Endothelial cell of umbilical vein (primary cell): Measurements from ENCODE around the gene SPRR2A. TPM values are rescaled to one million over a fixed set of nuclear protein-coding genes. Genes with fewer than 3 reads are reported as not detected.
"Not testable (repeated sequence)": the region's sequence is repeated elsewhere in the genome, so short reads cannot be mapped to it uniquely, and the experiment has no call there.

Experiments used
- BruUV-seq: library from RNA; stranded (reverse); fragments of 400-500 nt; replicated peaks from 2 replicates; lab custom pipeline; 2021; lab: Mats Ljungman, UMichigan
- CTCF ChIA-PET: fragments of 300-600, 350-600 bp; sonication (Branson Sonifier 250); formaldehyde crosslinking; loops from one replicate; lab custom pipeline; 2021; ENCODE audit warnings: antibody characterized with exemption, inconsistent platforms; lab: Charles Lee
- POLR2A ChIA-PET: fragments of 300-600, 350-600 bp; sonication (Branson Sonifier 250); formaldehyde crosslinking; loops from one replicate; lab custom pipeline; 2021; ENCODE audit warnings: antibody characterized with exemption, inconsistent platforms; lab: Charles Lee
- DNase-seq: peaks from one replicate; pipeline ENCODE4 v3.0.0-alpha.2; 2011; ENCODE audit warnings: low read depth, low spot score
- FAIRE-seq: peaks from 2 replicates; lab custom pipeline; 2011; peaks lifted over from hg19 to GRCh38; lab: Jason Lieb, UNC
- H2AFZ ChIP-seq: 2 replicates; pipeline ENCODE4 v1.6.0; 2012; ENCODE audit warnings: low read depth, low read length, control low read depth, inconsistent platforms
- H3K27ac ChIP-seq: 2 replicates; pipeline ENCODE4 v1.5.1; 2011; ENCODE audit warnings: low read depth, mild to moderate bottlenecking, control low read depth, low read length, moderate library complexity; ENCODE audit not compliant: insufficient read depth
- H3K27me3 ChIP-seq, 2 experiments: 2 replicates each; pipeline versions ENCODE4 v1.6.0 to v1.6.1; 2011; ENCODE audit warnings: low read length in 2 of 2, mixed read lengths in 1 of 2; ENCODE audit not compliant: control insufficient read depth in 2 of 2, insufficient read depth in 2 of 2
- H3K36me3 ChIP-seq, 2 experiments: 2 replicates in 1 of 2; 3 replicates in 1 of 2; pipeline ENCODE4 v1.5.1; 2011; ENCODE audit warnings: low read length in 2 of 2, mild to moderate bottlenecking in 1 of 2, moderate library complexity in 1 of 2; ENCODE audit not compliant: control insufficient read depth in 2 of 2, insufficient read depth in 2 of 2; ENCODE audit errors: extremely low read depth in 1 of 2
- H3K4me1 ChIP-seq: 3 replicates; pipeline ENCODE4 v1.5.1; 2011; ENCODE audit warnings: mild to moderate bottlenecking, low read length; ENCODE audit not compliant: control insufficient read depth, insufficient read depth; ENCODE audit errors: extremely low read depth
- H3K4me2 ChIP-seq: 2 replicates; pipeline ENCODE4 v1.6.1; 2011; ENCODE audit warnings: low read length, control low read depth, mixed read lengths; ENCODE audit not compliant: insufficient read depth
- H3K4me3 ChIP-seq, 3 experiments: fragments of 200-600 bp in 1 of 3; sonication (generic), shearing (Covaris generic) in 1 of 3; replicated peaks in 1 of 3; 2 replicates each; pipeline ENCODE4 v1.5.1; 2011 to 2016; ENCODE audit warnings: control low read depth in 3 of 3, low read length in 3 of 3, mild to moderate bottlenecking in 2 of 3, inconsistent platforms in 1 of 3, low read depth in 1 of 3, moderate library complexity in 1 of 3; ENCODE audit not compliant: insufficient read depth in 1 of 3
- H3K79me2 ChIP-seq: 2 replicates; pipeline ENCODE4 v1.6.0; 2012; ENCODE audit warnings: low read length, inconsistent platforms; ENCODE audit not compliant: control insufficient read depth, insufficient read depth
- H3K9ac ChIP-seq: replicated peaks from 2 replicates; pipeline ENCODE3; 2011; ENCODE audit warnings: low read length, control low read depth; ENCODE audit not compliant: insufficient read depth; ENCODE audit errors: extremely low read depth
- H3K9me1 ChIP-seq: replicated peaks from 3 replicates; pipeline ENCODE4 v1.6.0; 2011; ENCODE audit warnings: mild to moderate bottlenecking, low read length; ENCODE audit not compliant: control insufficient read depth, insufficient read depth; ENCODE audit errors: extremely low read depth
- H3K9me3 ChIP-seq: replicated peaks from 2 replicates; pipeline ENCODE4 v1.5.1; 2012; ENCODE audit warnings: low read length, inconsistent platforms; ENCODE audit not compliant: control insufficient read depth, insufficient read depth
- H4K20me1 ChIP-seq: replicated peaks from 2 replicates; pipeline ENCODE3; 2011; ENCODE audit warnings: mild to moderate bottlenecking, low read length; ENCODE audit not compliant: control insufficient read depth, insufficient read depth; ENCODE audit errors: extremely low read depth
- POLR2A ChIP-seq: IDR thresholded peaks from 2 replicates; pipeline ENCODE4 v1.6.1; 2012; ENCODE audit warnings: low read depth, mild to moderate bottlenecking, control low read depth, low read length
- POLR2AphosphoS5 ChIP-seq: IDR thresholded peaks from 2 replicates; pipeline ENCODE4 v1.6.1; 2012; ENCODE audit warnings: low read depth, mild to moderate bottlenecking, control low read depth, low read length, moderate library complexity; ENCODE audit not compliant: insufficient read depth
- dilution Hi-C: fragments of 300-500 bp; cut with MboI; formaldehyde crosslinking; loops from one replicate; pipeline ENCODE4 v1.15.0; 2019; ENCODE audit warnings: low sequenced_read_pairs; ENCODE audit not compliant: extremely low pct_ligation_motif_present
- intact Hi-C: fragments of 100-400 bp; cut with micrococcal nuclease; formaldehyde crosslinking; loops from one replicate; pipeline ENCODE4 v1.10.0; 2022
- polyA plus RNA-seq, 4 experiments: library from polyadenylated mRNA; depleted of rRNA in 3 of 4; stranded (reverse) in 3 of 4; unstranded in 1 of 4; fragments of >200 nt; gene quantifications; 2 replicates each; pipeline versions ENCODE4 v1.2.1 to v1.2.3, GENCODE V29; 2011 to 2012; ENCODE audit warnings: missing spikeins in 1 of 4
- total RNA-seq: library from RNA; stranded (reverse); gene quantifications from 2 replicates; pipeline ENCODE4 v1.2.3, GENCODE V29; 2021

Gene SPRR2A
- total and polyA plus RNA-seq, 2 donors (not counting 3 experiments of a cell fraction or from before 2014, with no cell fraction given), result not detected

DNA sequence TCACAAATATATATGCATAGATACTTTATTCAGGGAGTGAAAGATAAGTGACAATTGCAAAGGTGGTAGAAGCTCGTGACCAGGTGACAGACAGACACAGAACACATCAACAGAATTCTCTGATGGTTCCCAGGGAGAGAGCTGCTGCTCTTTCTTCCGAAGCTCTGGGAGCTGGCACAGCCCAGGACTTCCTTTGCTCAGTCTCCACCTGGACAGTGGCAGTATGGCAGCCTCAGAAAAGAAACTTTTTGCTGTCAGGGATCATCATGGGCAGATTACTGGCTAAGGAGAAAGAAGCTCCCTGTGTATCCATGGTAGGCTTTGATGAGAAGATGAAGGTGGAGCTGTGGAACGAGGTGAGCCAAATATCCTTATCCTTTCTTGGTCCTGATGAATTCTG is 1.2 kb downstream of the SPRR2A start:
- not testable (repeated sequence) for H4K20me1 ChIP-seq, H3K27me3 ChIP-seq, FAIRE-seq

DNA sequence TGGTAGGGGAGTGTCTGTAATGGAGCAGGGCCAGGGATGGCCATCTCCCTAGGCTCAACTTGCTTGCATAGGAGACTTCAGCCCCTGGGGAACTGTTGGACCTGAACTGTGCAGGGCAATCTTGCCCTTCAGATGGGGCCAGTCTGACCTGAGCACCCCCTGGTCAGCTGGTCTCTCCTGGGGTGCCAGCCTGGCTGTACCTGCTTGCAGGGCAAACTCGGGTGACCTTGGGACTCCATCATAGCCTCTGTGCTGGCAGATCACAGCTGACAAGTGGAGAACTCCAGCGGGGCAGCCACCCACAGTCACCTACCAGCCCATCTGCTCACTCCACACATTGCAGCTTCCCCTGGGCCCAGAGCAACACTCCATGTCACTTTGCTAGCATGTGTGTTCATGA is 8.1 kb downstream of the SPRR2A start:
- dilution Hi-C loops (no loop called here), intact Hi-C loops (no loop called here)
- no peaks in the 10 kb centered on the region for H3K27me3 ChIP-seq
- H4K20me1 ChIP-seq, result no peaks in the 10 kb centered on the region
- TF ChIP-seq POLR2AphosphoS5 (no peak), POLR2A (no peak)
- DNase-seq (no peak), FAIRE-seq (no peak)
- POLR2A ChIA-PET, result no interaction called here
- H3K9me1 ChIP-seq, result no peaks in the 10 kb centered on the region
- H3K4me2 ChIP-seq, result no peak overlapping the region
- no TSS peak for BruUV-seq
- H3K27ac ChIP-seq, result no peak overlapping the region
- no peaks in the 10 kb centered on the region for H3K36me3 ChIP-seq
- H3K9ac ChIP-seq, result no peak overlapping the region
- H3K79me2 ChIP-seq, result no peaks in the 10 kb centered on the region
- H3K4me1 ChIP-seq, result no peaks in the 10 kb centered on the region
- H3K4me3 ChIP-seq, result no peak overlapping the region
- H2AFZ ChIP-seq, result no peak overlapping the region
- H3K9me3 ChIP-seq, result no peaks in the 10 kb centered on the region
- CTCF ChIA-PET, result no interaction called here

More for the DNA sequence above, 1.2 kb downstream of the SPRR2A start:
- H3K4me3 ChIP-seq, DNase-seq, BruUV-seq, dilution Hi-C loops, POLR2A ChIA-PET, H3K9me3 ChIP-seq, H3K4me1 ChIP-seq, H3K9me1 ChIP-seq, H3K9ac ChIP-seq, H3K79me2 ChIP-seq, CTCF ChIA-PET, intact Hi-C loops, H3K27ac ChIP-seq, H2AFZ ChIP-seq, H3K4me2 ChIP-seq, H3K36me3 ChIP-seq: not testable (repeated sequence)
